NCI-H69 (cell line): ENCODE results near the gene KLF16.
A peak's percentile ranks its signal among the peaks of the same experiment; 100 is the strongest.

Experiments used
- DNase-seq: peaks from one replicate; lab custom pipeline; 2025; lab: John Stamatoyannopoulos, UW

The KLF16 gene

DNA sequence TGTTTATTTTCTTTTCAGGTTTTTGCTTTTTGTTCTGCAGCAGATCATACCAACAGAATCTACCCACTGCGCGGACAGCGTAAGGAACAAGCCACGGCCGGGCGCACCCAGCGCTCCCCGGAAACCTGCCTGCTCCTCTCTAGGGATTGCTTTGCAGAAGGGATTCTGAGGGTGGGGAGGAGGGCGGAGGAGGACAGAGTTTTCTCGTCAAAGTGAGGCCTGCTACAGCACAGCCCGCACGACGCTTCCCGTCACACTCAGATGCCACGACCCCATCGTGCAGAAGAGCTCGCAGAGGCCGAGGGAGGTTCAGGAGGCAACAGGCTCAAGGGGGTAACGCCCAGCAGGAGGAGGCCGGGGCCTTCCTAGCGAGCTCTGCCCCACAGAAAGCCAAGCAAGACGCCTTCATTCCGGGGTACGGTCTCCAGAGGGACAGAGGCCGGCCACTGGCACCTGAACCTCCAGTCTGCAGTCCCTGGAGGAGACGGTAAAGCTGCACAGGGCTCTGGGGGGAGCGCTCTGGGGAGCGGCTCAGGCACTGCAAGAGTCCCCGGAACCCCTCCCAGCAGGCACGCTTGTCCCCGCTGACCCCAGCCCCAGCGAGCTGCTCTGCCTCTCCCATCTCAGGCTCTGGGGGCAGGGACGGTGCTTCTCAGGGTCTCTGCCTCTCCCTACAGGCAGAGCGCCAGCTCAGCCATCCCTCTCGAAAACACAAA lies 22.0 kb downstream of the KLF16 start:
- no peak for DNase-seq

DNA sequence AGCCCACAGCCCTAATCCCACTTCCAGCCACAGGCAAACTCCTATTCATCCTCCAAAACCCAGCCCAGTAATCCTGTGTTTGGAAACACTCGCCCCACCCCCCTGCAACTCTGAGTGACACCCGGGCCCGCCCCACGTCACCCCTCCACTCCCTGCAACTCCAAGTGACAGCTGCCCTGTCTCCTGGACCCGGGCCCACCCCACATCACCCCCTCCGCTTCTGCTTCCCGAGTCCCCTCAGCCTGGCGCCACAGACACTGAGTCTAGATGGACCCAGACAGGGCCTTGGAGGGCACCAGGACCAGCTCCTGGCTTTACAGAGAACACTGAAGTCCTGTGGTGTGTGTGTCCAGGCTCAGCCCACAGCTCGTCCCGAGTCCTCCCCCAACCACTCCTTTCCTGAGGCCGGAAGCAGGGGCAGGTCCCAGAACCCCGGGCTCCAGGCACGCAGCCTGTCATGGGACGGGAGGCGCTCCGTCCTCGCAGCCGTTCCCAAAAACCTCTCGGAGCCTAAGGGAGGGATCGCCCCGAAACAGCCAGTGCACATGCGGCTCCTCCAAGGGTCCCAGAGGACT lies 22.8 kb downstream of the KLF16 start:
- no peak for DNase-seq

DNA sequence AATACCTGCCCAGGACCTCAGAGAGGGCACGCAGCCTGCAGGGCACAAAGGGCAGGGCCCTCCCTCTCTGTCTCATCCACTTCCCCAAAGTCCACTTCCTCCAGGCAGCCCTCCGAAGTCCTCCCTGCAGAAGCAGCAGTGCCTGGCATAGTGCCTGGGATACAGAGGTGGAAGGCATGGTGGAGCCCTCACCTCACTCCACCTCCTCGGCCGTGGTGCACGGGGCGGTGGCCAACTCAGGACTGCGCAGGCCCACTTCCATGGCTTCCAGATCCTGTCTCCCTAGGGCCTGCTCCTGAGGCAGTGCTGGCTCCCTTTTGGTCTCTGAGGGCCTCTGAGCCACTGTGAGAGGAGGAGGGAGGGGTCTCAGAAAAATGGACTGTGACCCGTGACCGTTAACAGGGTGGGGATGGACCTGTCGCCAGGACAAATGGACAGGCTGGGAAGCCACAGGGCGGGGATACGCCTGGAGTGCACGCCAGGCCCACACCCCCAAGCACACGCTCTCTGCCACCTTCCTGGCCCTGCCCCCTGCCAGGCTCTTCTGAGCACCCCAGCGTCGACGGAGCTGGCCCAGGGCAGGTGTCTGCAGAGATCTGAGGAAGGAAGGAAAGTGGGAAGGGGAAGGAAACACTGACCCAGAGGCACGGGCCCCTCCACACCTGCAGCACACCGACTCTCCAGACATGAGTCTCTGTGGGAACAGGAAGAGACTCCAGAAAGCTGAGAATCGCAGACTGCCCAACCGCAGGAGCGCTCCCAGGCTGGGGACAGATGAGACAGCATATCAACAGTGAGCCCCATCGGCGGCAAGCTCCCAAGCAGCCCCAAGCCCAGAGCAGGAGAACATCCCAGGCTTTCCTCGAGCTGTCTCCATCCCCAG lies 23.5 kb downstream of the KLF16 start:
- DNase-seq = no peak

DNA sequence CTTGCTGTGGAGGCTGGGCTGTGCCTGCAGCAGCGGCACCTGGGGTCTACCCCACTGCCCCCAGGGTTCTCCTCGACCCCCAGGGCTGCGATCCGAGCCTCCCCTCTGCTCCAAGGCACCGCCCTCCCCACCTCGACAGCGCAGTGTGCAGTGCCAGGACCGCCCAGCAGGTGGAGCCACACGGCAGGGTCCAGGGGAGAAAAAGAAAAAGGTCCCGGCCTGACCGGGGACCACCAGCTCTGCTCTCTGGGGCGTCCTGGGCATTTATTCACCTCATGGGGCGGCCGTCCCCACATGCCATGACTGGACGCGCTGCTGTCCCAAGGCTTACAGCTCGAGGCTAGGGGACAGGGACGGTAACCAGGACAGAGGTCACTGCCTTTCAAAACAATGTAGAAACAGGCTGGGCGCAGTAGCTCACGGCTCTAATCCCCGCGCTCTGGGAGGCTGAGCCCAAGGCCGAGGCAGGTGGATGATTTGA lies 25.7 kb downstream of the KLF16 start:
- DNase-seq = peak; percentile 14

DNA sequence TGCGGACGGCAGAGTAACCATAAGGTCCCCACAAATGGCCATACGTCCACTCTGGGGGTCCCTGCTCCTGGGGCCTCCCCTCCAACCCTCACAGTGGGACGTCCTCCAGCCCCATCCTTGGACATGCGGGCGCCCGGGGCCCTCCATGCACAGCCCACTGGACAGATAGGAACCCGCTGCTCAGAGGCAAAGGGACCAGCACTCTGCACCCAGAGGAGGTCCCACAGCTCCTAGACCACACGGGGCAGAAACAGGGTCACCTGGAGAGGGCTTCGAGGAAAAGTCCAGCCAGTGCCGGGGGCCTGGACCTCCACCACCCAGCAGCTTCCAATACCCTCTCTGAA lies 26.2 kb downstream of the KLF16 start:
- DNase-seq = no peak

DNA sequence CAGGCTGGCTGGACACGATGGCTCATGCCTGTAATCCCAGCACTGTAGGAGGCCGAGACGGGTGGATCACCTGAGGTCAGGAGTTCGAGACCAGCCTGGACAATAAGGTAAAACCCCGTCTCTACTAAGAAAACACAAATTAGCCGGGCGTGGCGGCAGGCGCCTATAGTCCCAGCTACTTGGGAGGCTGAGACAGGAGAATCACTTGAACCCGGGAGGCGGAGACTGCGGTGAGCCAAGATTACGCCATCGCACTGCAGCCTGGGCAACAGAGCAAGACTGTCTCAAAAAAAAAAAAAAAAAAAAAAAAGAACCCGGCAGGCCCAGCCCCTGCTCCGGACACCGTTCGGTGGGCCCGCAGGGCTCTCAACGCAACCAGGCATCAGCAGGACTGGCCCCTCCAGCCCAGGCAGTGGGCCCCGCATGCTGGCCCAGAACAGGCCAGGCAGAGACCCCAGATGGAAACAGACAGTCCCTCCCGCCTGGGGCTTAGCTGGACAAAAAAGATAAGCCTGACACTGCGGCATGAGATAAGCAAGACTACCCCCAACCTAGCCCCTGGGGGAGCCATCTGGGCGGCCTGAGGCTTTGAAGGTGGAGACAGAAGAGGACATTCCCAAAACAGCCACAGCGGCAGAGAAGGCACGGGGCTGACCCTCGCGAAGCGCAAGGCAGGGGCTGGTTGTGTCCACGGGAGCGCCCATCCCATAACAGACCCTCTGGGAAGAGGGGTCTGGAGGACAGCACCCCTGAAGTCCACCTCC lies 26.7 kb downstream of the KLF16 start:
- no peak for DNase-seq

DNA sequence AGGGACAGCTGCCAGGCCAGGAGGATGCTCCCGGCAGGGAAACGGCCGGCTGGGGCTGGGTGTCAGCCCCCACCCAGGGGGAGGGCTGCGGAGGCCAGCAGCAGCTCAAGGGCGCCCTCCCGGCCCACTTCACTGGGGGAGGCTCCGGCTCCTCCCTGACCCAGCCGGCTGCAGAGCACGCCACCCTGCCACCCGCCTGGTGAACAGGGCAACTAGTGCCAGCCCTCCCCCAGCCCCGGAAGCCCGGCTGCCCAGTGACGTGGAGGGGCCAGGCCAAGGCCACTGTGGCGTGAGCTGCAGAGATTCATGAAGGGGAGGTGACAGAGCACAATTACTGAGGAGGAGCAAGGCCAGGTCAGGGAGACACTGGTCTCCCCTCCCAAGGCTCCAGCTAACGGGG lies 29.8 kb downstream of the KLF16 start:
- DNase-seq = no peak

DNA sequence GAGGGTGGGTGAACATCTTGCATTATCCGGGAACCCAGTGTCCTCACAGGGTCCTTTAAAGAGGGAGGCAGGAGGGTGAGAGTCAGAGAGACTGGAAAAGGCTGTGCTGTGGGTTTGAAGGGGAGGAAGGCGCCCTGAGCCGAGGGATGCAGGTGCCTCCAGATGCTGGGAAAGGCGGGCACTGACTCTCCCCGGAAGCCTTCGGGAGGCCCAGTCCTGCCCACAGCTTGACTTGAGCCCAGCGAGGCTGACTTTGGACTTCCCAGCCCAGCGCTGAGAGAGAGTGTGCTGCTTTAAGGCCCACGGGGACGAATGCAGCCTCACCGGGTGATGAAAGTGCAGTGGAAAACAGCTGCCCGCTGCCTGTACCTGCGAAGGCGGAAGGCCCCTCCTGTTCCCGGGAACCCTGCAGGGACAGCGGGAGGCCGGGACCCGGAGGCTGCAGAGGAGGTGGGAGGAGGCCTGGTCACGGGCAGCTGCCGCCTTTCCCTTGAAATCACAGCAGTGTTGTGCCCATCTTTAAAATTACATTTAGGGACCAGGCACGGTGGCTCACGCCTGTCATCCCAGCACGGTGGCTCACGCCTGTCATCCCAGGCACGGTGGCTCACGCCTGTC lies 31.2 kb downstream of the KLF16 start:
- DNase-seq = no peak

DNA sequence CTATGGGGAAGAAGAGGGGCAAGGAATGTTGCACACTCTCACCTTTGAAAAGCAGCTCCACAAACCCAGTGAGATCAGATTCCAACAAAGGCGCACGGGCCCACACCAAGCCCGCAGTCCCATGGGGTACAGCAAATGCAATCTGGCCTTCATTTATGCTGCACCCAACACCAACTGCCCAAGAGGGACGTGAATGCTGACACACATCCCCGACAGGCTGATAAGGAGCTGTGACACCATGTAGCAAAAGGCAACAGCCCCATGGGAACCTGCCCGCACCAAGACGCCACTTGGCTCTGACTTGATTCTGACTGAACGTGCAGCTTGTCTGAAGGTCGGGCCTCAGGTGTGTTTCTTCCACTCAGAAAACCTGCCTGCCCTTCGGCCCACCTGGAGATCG lies 32.4 kb downstream of the KLF16 start:
- no peak for DNase-seq

DNA sequence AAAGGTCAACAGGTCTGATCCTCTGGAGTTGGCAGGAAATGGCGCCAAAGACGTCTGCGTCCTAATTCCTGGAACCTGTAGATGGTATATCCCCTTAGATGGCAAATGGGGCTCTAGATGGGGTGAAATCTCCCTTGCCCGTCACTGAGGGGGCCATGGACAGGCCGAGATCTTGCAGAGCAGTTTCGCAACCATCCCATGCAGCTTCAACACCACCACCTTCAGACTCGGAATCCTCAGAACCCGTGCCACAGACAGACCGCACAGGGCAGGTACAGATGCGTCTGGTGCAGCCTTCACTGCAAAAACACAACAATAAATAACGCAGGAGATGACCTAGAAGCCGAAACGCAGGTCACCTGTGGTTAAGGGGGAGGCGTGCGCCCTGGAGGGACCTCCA lies 32.8 kb downstream of the KLF16 start:
- no peak for DNase-seq

DNA sequence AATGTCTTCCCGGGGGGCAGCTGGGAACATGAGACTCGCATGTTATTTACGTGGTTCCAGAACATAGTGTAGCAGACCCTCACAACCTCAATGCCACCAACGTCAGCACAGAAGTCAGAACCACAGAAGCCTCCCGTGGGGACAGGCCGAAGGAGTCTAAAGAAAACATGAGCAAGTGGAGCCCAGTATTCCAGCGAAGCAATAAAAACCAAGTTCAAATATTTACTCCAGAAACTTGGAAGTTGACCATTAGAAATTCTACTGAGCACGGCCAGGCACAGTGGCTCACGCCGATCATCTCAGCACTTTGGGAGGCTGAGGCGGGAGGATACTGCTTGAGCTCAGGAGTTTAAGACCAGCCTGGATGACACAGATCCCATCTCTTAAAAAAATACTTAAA lies 33.4 kb downstream of the KLF16 start:
- DNase-seq = no peak

DNA sequence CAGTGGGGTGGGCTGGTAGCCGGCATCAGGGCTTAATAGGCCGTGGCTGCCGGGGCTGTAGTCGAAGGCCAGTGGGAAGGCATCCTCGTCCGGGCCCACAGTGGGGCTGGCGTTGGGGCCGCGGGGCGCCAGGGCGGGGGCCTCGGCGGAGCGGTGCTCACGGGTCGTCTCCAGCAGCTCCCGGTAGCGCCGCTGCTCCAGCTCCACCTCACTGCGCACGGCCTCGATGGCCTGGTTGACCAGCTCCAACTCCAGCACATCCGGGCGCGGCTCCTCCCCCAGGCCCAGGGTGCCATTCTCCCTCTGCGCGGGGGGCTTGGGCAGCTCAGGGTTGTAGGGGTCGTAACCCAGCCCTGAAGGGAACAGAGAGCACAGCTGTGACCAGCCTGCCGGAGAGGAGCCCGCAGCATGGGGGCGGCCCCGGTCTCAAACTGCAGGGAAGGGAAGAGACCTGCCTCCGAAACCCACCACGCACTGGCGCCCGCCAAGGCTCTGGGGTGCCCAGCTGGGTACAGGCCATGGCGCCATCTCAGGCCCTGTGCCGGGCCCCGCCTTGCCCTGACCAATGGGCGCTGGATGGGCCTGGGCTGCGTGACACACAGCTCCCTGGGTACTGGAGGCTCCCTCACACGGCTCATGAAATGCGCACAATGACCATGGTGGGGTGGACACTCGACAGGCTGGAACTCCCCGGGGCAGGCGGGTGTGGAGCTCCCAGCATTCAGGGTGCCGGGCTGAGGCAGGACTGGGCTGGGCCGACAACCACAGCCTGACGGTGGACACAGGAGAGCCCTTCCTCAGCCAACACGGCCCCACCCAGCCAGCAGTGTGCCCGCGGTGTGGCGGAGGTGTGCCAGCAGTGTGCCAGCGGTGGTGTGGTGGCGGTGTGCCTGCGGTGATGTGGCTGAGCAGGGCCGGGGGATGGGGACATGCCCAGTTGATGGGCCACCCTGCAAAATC lies 34.8 kb downstream of the KLF16 start:
- DNase-seq = no peak

DNA sequence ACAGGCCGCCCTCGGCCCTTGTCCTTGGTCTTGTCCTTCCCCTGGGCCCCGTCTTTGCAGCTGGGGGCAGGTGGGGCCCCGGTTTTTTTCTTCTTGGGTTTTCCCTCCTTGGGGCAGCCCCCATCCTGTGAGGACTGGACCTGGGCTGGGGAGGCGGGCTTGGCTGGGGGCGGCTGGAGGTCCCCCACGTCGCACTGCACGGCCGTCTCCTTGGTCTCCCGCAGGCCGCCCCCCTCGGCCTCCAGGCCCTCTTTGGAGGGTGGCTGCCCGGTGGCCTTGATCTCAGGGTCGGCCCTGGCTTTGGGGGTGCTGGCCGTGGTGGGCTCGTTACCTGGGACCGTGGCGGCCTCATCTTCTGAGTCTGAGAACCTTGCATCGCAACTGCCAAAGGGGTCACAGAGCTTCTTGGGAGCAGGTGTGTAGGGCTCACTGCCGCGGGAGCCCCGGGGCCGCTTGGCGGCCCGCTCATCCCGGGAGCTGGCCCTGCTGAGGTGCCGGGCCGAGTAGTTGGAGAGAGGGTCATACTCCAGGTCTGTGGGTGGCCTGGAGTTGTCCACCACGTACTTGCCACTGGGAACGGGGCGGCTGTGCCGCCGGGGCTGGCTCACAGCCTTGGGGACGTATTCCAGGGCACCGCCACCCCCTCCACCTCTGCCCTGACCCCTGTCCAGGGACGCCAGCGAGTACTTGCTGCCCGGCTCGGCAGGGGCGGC lies 35.7 kb downstream of the KLF16 start:
- DNase-seq = no peak

DNA sequence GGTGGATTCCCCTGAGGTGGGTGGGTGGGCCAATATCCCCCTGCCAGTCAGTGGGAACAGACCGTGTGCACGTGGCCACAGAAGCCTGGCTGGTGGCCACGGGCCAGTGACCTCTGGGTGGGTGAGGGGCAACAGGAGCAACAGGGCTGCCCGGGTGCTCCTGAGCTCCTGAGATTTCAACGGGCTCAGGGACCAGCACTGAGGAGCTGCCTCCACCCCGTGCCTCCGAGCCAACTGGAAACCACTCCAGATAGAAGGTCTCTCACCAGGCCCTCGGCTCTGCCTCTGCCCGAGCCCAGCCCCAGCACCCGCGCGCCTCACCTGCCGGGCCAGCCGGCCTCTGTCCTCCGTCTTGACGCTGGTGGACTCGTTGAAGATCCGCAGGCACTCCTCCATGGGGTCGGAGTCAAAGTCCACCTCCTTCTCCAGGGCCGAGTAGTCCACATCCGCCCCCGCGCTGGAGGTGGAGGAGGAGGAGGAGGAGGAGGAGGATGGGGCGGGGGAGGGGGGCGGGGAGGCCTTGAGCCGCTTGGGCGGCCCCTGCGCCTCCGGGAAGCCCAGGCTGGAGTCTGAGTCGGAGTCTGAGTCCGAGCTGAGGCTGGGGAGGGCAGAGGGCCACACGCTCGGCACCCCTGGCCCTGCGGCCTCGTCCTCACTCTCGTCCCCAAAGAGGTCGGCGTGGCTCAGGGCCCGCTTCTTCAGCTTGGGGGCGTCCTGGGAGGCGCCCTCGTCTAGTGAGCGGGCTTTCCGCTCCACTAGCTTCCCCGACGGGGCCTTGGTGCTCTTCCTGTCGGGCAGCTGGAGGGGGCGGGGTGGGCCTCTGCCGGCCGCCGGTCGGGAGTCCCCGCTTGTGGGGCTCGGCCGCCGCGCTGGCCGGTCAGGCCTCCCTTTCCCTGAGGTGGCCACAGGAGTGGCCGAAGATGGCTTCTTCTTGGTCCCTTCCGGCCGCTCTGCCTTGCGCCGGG lies 36.5 kb downstream of the KLF16 start:
- no peak for DNase-seq

DNA sequence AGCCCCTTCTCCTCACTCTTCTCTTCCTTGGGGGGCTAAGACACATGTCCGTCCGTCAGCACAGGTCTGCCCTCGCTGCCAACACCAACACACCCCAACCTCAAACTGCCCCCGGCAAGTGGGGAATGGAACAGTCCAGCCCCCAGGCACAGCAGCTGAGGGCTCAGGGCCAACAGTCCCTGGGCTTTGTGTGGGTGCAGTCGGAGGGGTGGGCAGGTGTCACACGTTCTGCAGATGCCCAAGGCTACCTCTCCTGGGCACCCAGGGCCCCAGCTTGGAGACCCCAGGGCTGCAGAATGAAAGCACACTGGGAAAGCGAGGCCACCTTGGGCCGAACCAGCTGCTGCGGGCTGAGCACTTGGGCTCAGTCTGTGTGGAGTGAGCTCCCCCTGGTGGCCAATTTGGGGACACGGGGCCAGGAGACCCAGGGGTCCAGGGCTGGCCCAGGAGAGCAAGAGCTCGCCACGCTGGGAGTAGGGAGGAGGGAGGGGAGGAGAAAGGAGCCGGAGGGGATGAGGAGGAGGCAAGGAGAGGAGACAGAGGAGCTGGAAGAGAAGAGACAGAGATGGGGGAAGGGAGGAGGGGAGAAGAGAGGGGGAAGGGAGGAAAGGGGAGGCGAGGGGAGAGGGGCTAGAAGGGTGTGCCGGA lies 37.3 kb downstream of the KLF16 start:
- peak; percentile 74 for DNase-seq

DNA sequence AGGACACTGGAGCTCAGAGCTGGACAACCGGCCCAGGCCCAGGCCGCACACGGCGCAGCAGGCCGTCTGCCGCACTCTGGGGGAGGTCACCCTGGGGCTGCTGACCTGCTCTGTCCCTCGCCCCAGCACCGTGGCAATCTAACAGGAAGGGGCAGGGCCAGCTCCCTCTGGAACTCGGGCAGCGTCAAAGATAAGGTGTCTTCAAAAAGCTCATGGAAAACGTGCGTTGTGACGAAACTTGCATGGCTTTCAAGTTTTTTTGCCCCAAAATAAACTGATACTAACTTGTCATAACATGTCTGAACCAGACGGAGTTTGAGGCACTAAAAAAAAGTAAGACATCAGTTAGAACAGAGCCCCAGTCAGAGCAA lies 39.1 kb downstream of the KLF16 start:
- DNase-seq = no peak

DNA sequence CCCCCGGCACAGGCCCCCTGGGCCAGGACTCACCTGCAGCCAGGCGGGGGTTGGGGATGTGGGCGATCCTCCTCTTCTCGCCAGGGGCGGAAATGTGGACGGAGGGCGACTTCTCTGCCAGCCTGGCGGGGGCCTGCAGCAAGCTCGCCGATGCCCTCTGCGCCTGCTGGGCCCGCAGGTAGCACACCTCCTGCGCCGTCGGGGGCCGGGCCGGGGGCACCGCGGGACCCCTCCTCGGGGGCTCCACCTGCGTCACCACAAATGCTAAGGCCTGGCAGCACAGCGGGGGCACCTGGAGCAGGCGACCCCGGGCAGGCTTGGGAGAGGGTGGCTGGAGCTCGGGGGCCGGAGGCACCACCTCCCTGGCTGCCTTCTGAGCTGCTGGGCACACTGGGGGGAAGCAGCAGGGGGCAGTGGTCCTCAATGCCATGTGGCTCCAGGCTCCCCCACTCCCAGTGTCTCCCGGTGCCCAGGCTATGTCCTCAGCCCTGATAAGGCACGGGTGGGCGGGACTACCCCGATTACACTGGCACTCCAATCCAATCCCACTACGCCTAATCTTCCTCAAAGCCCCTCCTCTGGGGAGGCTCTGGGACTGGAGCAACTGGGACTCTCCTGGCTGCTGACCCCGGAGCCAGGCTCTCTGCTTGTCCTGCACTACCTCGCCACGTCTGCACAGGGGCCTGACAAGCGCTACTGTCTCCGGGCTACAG lies 39.7 kb downstream of the KLF16 start:
- DNase-seq = no peak

DNA sequence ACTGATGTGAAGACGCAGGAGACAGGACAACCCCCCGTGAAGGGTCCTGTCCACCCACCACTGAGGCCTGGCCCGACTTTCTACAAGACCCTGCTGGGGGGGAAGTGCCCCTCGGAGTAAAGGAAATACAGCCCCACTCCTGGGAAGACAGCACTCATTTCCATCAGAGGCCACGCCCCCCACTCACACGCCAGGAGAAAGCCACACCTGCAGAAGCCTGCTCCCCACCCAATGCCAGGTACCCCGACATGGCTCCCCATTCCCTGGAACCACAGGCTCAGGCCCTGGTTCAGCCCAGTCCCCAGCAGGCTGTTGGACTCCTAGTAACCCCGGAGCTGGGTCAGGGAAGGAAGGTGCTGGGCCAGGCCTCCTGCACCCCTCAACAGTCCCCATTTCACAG lies 40.4 kb downstream of the KLF16 start:
- DNase-seq = no peak
